ENCODE results near the gene PITPNM1. TPM values are rescaled to one million over a fixed set of nuclear protein-coding genes. Genes with fewer than 3 reads are reported as not detected.
"Not testable (repeated sequence)": the region's sequence is repeated elsewhere in the genome, so short reads cannot be mapped to it uniquely, and the experiment has no call there.

The PITPNM1 gene
- polyA plus RNA-seq, 5 donors = 16.3 to 33.3 (median 19.5) TPM

- no peak for DNase-seq
Measured at GRCh38 chr11:67466367-67466766, 38.8 kb downstream of the PITPNM1 start.

- DNase-seq = not testable (repeated sequence)
Measured at GRCh38 chr11:67465530-67465929, 39.6 kb downstream of the PITPNM1 start.

GRCh38 chr11:67465189-67465510, 40.0 kb downstream of the PITPNM1 start:
- no peak for DNase-seq

DNA sequence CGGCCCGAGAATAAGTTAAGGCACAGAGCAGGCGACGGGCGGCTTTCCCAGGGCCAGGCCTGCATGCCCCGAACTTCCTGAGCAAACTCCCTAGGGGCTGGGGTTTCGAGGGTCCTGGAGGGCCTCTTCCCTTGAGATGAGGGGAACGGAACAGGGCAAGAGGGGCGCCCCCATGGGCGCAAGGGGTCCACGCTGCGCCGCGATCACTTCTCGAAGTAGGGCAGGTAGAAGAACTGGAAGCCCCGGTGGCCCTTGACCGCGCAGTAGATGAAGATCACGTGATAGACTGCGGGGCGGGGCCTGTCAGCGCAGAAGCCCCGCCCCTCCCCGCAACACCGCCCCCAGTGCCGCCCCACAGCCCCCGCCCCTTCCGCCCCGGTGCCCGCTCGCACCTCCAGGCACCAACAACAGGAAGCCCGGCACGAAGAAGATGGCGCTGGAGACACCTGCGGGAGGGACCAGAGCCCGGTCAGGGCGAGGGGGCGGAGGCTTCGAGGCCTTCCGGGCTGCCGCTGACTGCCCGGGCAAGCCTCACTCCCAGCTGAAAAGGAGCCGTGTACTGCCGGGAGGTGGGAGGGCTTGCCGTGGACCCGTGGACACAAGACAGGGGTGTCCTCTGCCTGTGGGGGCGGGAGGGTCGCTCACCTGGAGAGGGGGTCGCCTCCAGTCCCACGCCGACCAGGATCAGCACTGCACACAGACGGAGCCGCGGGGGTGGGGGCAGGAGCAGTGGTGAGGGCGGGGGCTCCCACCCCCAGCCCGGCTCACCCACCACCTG, 40.6 kb downstream of the PITPNM1 start:
- DNase-seq = peak; percentile 62 to 66

DNA sequence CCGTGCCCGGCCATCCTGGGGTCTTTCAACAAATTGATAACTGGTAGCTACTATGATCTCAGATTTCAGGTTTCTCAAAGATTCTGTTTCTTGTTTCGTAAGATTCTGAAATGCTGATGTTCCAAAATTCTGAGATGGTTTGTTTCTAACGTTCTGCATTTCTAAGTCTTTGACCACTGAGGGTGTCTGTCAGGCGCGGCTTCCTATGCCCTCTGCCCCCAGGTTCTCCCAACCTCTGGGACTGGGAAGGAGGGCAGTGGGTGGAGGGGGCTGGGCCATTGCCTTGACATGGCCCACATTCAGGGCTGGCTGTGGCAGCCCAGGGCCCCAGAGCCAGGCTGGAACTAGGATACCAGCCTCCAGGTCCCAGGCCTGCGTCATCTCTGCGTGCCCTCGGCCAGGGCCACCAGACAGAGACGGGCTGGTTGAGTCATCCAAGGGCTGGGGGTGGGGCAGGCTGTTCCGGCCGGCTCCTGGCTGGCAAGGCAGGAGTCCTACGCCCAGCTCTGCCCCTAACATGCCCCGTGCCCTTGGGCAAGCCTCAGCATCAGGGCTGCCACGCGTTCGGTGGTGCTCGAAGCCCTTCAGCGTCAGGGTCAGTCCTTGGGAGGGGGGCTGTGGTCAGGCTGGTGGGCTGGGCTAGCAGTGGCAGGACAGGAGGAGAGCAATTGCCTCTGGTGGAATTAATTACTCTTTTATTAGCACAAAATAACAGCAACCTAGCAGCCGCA, 41.3 kb downstream of the PITPNM1 start:
- DNase-seq = no peak

- no peak for DNase-seq
Measured at GRCh38 chr11:67463186-67463585, 42.0 kb downstream of the PITPNM1 start.

GRCh38 chr11:67458266-67458665, 46.9 kb downstream of the PITPNM1 start:
- no peak for DNase-seq

GRCh38 chr11:67457453-67457852, 47.7 kb downstream of the PITPNM1 start:
- no peak for DNase-seq

GRCh38 chr11:67456068-67456705, 49.0 kb downstream of the PITPNM1 start:
- no peak for DNase-seq

- DNase-seq = no peak
Measured at GRCh38 chr11:67455054-67455453, 50.1 kb downstream of the PITPNM1 start, which contains the start of gene CABP4. CABP4 (plus strand) TSS chr11:67455354; CDS start chr11:67455424, 70 bp downstream.

DNA sequence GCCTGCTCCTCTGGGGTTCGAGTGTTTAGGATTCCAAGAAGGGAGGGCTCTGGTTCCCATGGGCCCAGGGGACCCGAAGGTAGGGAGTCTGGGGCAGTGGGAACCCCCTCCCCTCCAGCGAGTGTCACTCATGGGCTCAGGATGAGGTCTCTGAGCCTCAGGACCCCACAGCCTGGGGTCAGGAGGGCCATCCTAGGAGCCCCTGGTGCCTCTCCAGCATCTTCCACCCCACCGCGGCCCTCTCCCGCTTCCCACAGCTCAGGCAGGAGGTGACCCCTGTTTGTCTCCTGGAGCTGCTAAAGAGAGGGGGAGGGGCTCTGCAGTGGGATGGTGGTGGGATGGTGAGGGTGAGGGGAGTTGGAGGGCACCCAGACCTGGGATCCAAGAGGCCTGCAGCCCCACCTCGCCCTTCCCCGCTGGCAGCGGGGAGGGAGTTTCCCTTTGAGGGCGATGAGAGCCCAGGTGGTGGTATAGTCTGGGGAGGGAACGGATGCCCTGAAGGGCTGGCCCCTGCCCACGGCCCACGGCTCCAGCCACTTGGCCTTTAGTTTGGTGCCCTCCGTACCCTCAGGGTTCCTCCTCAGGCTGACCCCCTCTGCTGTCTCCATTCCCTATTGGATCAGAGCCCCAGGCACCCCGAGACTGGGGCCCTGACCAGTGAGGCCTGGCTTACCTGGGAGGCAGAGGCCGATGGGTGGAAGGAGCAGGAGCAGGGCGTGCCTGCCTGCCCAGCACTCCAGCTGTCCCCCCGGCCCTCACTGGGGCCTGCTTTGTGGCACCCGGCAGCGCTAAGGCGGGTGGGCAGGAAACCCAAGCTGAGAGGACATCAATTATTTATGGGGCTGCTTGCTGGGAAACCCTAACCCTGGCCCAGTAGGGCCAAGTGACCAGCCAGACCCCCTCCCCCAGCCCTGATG, 51.1 kb downstream of the PITPNM1 start:
- no peak for DNase-seq

GRCh38 chr11:67452141-67452952, 52.8 kb downstream of the PITPNM1 start, which contains the start of gene GPR152:
GPR152 (minus strand) TSS chr11:67452729; CDS start chr11:67452724, 5 bp downstream.
- no peak for DNase-seq

- DNase-seq = no peak
Measured at GRCh38 chr11:67451658-67451976, 53.5 kb downstream of the PITPNM1 start.

DNA sequence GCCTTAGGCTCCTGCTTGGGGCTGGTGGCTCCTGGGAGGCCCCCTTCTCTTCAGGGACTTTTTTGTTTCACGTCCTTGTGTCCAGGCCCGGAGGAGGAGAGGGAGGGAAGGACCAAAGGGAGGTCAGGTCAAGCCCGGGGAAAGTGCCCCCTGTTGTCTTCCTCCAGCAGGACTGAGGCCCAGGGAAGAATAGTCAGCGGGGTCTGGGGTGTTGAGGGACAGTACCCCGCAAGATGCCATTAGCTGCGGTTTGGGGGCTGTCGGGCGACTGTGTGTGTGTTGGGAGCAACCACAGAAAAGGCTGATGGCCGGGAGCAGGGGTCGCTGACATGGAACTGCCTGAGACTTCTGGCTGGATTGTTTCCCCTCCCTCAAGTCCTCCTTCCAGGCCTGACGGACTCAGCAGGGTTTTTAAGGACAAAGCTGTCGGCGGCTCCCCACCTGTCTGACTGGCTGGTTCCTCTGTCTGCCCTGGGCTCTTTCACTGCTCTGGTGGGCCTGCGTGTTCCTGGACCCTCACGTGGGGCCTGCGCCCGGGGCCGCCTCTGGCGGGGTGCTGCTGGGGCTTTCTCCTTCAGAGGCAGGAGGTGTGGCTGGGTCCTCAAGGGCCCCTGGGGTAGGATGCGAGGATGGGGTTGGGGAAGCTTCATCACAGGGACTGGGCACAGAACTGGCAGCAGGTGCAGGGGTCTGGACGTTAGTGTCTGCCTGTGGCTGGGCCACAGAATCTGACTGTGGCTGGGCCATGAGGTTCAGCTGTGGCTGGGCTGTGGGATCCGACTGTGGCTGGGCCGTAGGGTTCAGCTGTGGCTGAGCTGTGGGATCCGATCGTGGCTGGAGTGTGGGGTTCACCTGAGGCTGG, 54.1 kb downstream of the PITPNM1 start:
- no peak for DNase-seq

GRCh38 chr11:67449116-67449844, 55.9 kb downstream of the PITPNM1 start:
- no peak for DNase-seq

DNA sequence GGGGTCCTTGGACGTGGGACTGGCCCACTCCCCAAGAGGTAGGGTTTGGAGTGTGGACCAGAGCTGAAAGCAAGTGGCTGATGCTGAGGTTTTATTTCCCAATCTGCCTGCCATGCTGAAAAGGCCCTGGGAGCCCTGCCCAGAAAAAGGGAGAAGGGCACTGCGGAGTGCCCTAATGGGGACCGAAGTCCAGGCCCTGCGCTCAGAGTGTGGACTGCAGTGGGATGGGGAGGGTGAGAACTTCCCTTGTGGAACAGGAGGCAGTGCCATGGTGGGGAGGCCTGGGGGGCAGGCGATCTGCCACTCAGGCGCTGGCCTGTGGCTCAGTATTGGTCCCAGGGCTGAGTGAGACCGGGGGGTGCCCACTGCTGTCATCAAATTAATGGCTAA, 56.9 kb downstream of the PITPNM1 start:
- DNase-seq = no peak

GRCh38 chr11:67445515-67445914, 59.6 kb downstream of the PITPNM1 start:
- DNase-seq = no peak

DNA sequence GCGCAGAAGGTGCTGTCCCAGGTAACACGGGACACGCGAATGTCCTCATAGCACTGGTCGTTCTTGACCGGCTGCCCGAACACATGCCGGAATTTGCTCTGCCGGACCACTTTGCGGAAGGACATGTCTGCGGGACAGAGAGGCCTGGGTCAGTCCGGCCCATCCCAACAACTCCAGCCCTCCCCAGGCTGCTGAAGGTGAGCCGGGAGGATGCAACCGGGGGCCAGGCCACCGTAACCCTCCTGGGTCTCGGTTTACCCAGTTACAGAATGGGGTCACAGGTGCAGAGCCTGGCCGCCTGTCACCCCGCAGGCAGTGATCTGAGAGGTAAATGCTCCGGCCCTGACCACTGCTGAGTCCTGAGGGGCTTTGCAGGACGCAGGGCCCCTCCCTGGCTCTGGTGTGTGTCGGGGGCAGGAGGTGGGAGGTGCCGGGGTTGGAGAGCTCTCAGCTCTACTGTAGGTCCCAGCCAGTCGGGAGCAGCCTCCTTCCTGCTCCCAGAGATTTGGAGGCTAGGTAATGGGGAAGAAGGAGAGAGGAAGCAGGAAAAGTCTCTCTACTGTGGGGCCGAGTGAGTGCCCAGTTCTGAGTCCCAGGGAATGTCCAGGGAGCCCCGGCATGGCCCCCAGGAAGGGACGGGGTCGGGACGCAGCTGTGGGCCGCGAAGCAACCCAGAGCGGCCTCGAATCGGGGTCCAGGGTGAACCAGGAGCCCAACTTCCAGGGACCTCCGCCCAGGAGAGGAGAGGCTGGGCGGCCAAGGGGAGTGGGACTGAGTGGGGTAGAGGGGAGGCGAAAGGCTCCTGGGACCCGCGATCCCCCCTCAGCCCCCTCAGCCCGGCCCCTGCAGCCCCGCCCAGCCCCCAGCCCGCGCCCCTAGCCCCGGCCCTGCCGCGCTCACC, 62.4 kb downstream of the PITPNM1 start:
- no peak for DNase-seq

Measured in right lung (tissue), 5 donors.